Upper lobe of left lung (tissue), 6 donors: ENCODE data around the gene CFAP58. TPM values are rescaled to one million over a fixed set of nuclear protein-coding genes. Genes with fewer than 3 reads are reported as not detected.
A peak's percentile ranks its signal among the peaks of the same experiment; 100 is the strongest.

Source experiments
- ATAC-seq, 2 donors: fragments of 200-7000 bp; cut with Tn5 transposase; one replicate each; pipeline ENCODE4 v1.9.1; 2022; ENCODE audit warnings: mild to moderate bottlenecking in 2 of 2, moderate library complexity in 2 of 2; ENCODE audit not compliant: low FRiP score in 2 of 2
- DNase-seq, 2 donors: peaks; one replicate each; pipeline ENCODE4 v3.0.0-alpha.2; 2019 to 2020
- H3K27ac ChIP-seq, 4 donors: fragments of 200-600 bp; sonication (generic); one replicate each; pipeline ENCODE4 v1.5.1; 2016 to 2019
- H3K27me3 ChIP-seq, 4 donors: fragments of 200-600 bp; sonication (generic); one replicate each; pipeline ENCODE4 v1.5.1; 2017 to 2019
- H3K36me3 ChIP-seq, 4 donors: fragments of 200-600 bp; sonication (generic); one replicate each; pipeline ENCODE4 v1.5.1; 2016 to 2019
- H3K4me1 ChIP-seq, 4 donors: fragments of 200-600 bp; sonication (generic); one replicate each; pipeline ENCODE4 v1.5.1; 2018 to 2019
- H3K4me3 ChIP-seq, 4 donors: fragments of 200-600 bp; sonication (generic); one replicate each; pipeline ENCODE4 v1.5.1; 2017 to 2019; ENCODE audit warnings: mild to moderate bottlenecking in 2 of 4, moderate library complexity in 1 of 4
- H3K9me3 ChIP-seq, 4 donors: fragments of 200-600 bp; sonication (generic); one replicate each; pipeline ENCODE4 v1.5.1; 2018 to 2019
- EP300 ChIP-seq, 4 donors: sonication (generic); formaldehyde crosslinking; IDR thresholded peaks; one replicate each; pipeline ENCODE4 v1.5.1; 2017; ENCODE audit warnings: antibody characterized with exemption in 4 of 4, control low read depth in 2 of 4
- POLR2A ChIP-seq, 4 donors: fragments of 450-650 bp; IDR thresholded peaks; one replicate each; pipeline ENCODE4 v1.5.1; 2016 to 2017; ENCODE audit warnings: antibody characterized with exemption in 4 of 4, mild to moderate bottlenecking in 2 of 4
- POLR2AphosphoS5 ChIP-seq, 2 donors: sonication (generic); formaldehyde crosslinking; IDR thresholded peaks; one replicate each; pipeline ENCODE4 v1.5.1; 2017; ENCODE audit warnings: antibody characterized with exemption in 2 of 2
- WGBS, 2 donors: methylation state at CpG; one replicate each; pipeline ENCODE4 v1.1.5; 2017 to 2018; 5-methylcytosine and 5-hydroxymethylcytosine counted together
- total RNA-seq, 6 donors: library from RNA; depleted of rRNA in 4 of 6; stranded (reverse); fragments of >200 nt in 4 of 6; gene quantifications; one replicate each; pipeline versions ENCODE4 v1.1.0 to v1.2.1, GENCODE V29; 2016 to 2021
- TF ChIP-seq, protein P1 (sequence below), 6 experiments: fragments of 450-650 bp in 4 of 6; fragments of 200-600 bp in 2 of 6; sonication (generic) in 2 of 6; IDR thresholded peaks; one replicate each; pipeline ENCODE4 v1.5.1; 2016 to 2019; ENCODE audit warnings: antibody characterized with exemption in 6 of 6
- donor health status: DM: no; HTN: no; CAD: no; lungs with moderate emphysema.
- donor health status: DM: no; HTN: yes; CAD: no; lungs with severe emphysema.

Gene CFAP58
- total RNA-seq, 6 donors from 2014 or later: 0.14 to 11.0 (median 1.0) TPM

DNA sequence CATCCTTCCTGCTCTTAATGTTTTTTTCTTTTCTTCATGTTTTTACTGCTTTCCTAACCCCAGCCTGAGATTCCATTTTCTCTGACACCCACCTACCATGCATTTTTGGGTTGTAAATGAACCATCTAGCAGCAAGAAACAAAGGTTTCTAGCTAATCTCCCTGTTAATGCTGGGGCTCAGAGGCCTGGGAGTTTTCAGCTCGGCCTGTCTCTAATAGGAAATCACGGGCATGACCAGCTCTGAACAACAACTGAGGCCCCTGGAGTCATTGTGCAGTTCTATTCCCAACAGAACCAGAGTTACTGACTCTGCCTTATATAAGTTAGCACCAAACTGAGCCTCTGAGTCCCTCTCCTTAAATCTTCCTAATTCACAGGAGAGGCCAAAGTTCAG lies 134.8 kb downstream of the CFAP58 start:
- no peak overlapping the region for H3K27ac ChIP-seq
- H3K9me3 ChIP-seq: no peaks in the 10 kb centered on the region
- ATAC-seq: no peak
- TF ChIP-seq, protein P1, sequence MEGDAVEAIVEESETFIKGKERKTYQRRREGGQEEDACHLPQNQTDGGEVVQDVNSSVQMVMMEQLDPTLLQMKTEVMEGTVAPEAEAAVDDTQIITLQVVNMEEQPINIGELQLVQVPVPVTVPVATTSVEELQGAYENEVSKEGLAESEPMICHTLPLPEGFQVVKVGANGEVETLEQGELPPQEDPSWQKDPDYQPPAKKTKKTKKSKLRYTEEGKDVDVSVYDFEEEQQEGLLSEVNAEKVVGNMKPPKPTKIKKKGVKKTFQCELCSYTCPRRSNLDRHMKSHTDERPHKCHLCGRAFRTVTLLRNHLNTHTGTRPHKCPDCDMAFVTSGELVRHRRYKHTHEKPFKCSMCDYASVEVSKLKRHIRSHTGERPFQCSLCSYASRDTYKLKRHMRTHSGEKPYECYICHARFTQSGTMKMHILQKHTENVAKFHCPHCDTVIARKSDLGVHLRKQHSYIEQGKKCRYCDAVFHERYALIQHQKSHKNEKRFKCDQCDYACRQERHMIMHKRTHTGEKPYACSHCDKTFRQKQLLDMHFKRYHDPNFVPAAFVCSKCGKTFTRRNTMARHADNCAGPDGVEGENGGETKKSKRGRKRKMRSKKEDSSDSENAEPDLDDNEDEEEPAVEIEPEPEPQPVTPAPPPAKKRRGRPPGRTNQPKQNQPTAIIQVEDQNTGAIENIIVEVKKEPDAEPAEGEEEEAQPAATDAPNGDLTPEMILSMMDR (IDR thresholded peaks at IDR 0.05): no peak
- no peak for TF ChIP-seq POLR2A (IDR thresholded peaks at IDR 0.05)
- TF ChIP-seq EP300 (IDR thresholded peaks at IDR 0.05): no peak
- TF ChIP-seq POLR2AphosphoS5 (IDR thresholded peaks at IDR 0.05): no peak
- DNase-seq: no peak
- no peaks in the 10 kb centered on the region for H3K27me3 ChIP-seq
- H3K36me3 ChIP-seq: no peaks in the 10 kb centered on the region
- H3K4me1 ChIP-seq: no peaks in the 10 kb centered on the region
- 76 to 94% methylated on average over 2 of the region's 2 CpGs for WGBS, 2 donors
- no peak overlapping the region for H3K4me3 ChIP-seq

DNA sequence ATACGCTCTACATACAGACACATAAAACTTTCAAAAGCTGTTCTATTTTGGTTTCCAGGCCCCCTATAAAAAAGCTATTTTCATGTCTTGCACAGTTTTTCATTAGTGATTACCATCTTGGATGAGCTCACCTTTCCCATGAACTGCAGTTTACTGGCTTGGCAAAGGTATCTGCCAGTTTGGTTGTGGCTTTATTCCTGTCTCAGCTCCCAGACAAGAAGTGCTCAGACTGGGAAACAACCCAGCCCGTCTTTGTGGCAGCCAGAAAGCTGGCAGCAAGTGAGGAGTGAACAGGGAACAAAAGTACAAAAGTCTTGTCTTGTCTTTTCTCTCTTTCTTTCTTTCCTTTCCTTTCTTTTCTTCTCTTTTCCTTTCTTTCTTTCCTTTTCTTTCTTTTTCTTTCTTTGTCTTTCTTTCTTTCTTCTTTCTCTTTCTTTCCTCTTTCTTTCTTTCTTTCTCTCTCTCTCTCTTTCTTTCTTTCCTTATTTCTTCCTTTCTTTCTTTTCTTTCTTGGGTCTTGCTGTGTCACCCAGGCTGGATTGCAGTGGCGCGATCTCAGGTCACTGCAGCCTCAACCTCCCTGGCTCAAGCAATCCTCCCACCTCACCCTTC lies 138.8 kb downstream of the CFAP58 start:
- Histone ChIP-seq H3K36me3 (no peaks in the 10 kb centered on the region), H3K9me3 (no peaks in the 10 kb centered on the region), H3K27ac (no peak overlapping the region), H3K4me1 (no peaks in the 10 kb centered on the region), H3K4me3 (no peak overlapping the region), H3K27me3 (no peaks in the 10 kb centered on the region)
- no peak for ATAC-seq
- no peak for TF ChIP-seq POLR2AphosphoS5 (IDR thresholded peaks at IDR 0.05)
- TF ChIP-seq, protein P1 (IDR thresholded peaks at IDR 0.05): no peak
- no peak for TF ChIP-seq EP300 (IDR thresholded peaks at IDR 0.05)
- no peak for TF ChIP-seq POLR2A (IDR thresholded peaks at IDR 0.05)
- no peak for DNase-seq
- WGBS, 2 donors: 82 to 87% methylated on average over 4 of the region's 4 CpGs

DNA sequence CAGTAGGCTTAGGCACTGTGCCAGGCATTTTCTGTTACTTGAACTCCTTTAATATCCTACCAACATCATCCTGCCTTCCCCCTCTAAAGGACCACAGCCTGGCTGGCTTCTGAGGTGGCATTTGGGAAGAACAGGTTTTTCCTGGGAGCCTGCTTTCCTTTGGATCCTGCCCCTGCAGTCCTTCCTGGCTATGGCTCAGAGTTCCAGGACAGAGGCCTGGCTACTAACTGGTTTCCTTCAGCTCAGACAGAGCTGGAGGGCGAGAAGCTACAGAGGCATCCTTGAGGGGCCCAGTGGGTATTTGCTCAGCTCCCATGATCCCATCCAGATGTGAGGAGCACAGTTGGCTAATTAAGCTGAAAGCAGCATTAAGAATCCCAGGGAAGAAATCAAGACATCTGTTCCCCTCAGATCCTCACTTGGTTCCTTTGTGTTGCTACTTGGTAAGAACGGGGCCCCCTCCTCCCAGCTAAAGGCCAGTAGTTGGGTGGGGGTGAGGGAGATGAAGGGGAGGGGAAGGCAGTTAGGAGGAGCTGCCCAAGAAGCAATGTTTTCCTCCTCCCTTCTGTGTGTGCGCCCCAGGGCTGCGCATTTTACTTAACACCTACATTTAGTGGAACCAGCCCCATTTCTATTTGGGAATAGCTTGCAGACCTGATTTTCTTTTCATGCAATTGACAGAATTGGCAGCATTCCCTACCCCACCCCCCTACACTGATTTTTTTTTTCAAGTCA lies 144.9 kb downstream of the CFAP58 start:
- DNase-seq (no peak), ATAC-seq (peak in 1 of 2 donors; percentile 23)
- H3K9me3 ChIP-seq: no peaks in the 10 kb centered on the region
- no peaks in the 10 kb centered on the region for H3K36me3 ChIP-seq
- no peak overlapping the region for H3K27ac ChIP-seq
- H3K27me3 ChIP-seq: no peaks in the 10 kb centered on the region
- TF ChIP-seq POLR2A (IDR thresholded peaks at IDR 0.05): no peak
- TF ChIP-seq, protein P1 (IDR thresholded peaks at IDR 0.05): no peak
- no peak for TF ChIP-seq POLR2AphosphoS5 (IDR thresholded peaks at IDR 0.05)
- TF ChIP-seq EP300 (IDR thresholded peaks at IDR 0.05): no peak
- WGBS, 2 donors: 69 to 78% methylated on average over 4 of the region's 4 CpGs
- no peak overlapping the region for H3K4me3 ChIP-seq
- no peaks in the 10 kb centered on the region for H3K4me1 ChIP-seq

DNA sequence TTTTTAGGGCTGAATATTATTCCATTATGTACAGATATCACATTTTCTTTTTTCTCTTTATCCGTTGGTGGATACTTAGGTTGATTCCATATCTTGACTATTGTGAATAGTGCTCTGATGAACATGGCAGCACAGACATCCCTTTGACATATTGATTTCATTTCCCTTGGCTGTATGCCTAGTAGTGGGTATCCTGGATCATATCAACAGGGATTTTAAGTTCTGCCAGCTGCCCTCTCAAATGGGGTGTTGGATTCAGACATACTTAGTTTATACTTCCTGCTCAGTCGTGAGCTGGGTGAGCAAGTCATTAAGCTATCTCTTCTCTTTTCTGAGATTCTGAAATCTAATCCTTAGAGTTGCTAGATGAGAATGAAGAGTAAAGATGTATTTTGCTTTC lies 147.8 kb downstream of the CFAP58 start:
- H3K36me3 ChIP-seq: no peaks in the 10 kb centered on the region
- ATAC-seq (no peak), DNase-seq (no peak)
- H3K27ac ChIP-seq: no peak overlapping the region
- no peak overlapping the region for H3K4me3 ChIP-seq
- H3K27me3 ChIP-seq: no peaks in the 10 kb centered on the region
- no peaks in the 10 kb centered on the region for H3K9me3 ChIP-seq
- WGBS, 2 donors: 56 to 70% methylated on average over 2 of the region's 2 CpGs
- no peak for TF ChIP-seq POLR2A (IDR thresholded peaks at IDR 0.05)
- TF ChIP-seq, protein P1 (IDR thresholded peaks at IDR 0.05): no peak
- no peak for TF ChIP-seq POLR2AphosphoS5 (IDR thresholded peaks at IDR 0.05)
- no peak for TF ChIP-seq EP300 (IDR thresholded peaks at IDR 0.05)
- H3K4me1 ChIP-seq: no peaks in the 10 kb centered on the region
